H54 (cell line): ENCODE data around the gene SH3BP2.
A peak's percentile ranks its signal among the peaks of the same experiment; 100 is the strongest.
"Not testable (repeated sequence)": the region's sequence is repeated elsewhere in the genome, so short reads cannot be mapped to it uniquely, and the experiment has no call there.

Experiments
- DNase-seq: peaks from one replicate; pipeline ENCODE4 v3.0.0; 2011; ENCODE audit warnings: low spot score, mixed read lengths; ENCODE audit not compliant: insufficient read length
- FAIRE-seq: peaks from 3 replicates; lab custom pipeline; 2011; peaks lifted over from hg19 to GRCh38; lab: Jason Lieb, UNC
- POLR2A ChIP-seq: IDR thresholded peaks from 2 replicates; pipeline ENCODE4 v1.6.1; 2011; ENCODE audit warnings: low read depth, mild to moderate bottlenecking, low read length

The SH3BP2 gene

GRCh38 chr4:2755821-2756690, 36.8 kb upstream of the SH3BP2 start, which contains the start of gene TNIP2:
Gene TNIP2, minus strand, starts transcription at chr4:2756336. Its CDS starts 47 bp downstream, at chr4:2756289.
- TF ChIP-seq POLR2A: peak; percentile 71
- DNase-seq (peak; percentile 89), FAIRE-seq (no peak)

GRCh38 chr4:2756691-2757350, 36.1 kb upstream of the SH3BP2 start:
- TF ChIP-seq POLR2A: no peak
- no peak for FAIRE-seq
- DNase-seq: no peak

- FAIRE-seq: no peak
- no peak for TF ChIP-seq POLR2A
Measured at GRCh38 chr4:2757426-2757825, 35.5 kb upstream of the SH3BP2 start.

GRCh38 chr4:2761035-2761923, 31.6 kb upstream of the SH3BP2 start:
- DNase-seq: no peak
- no peak for FAIRE-seq
- TF ChIP-seq POLR2A: no peak

More at GRCh38 chr4:2757426-2757825, 35.5 kb upstream of the SH3BP2 start:
- no peak for DNase-seq

GRCh38 chr4:2762048-2762447, 30.8 kb upstream of the SH3BP2 start:
- no peak for TF ChIP-seq POLR2A
- DNase-seq (no peak), FAIRE-seq (no peak)

- not testable (repeated sequence) for FAIRE-seq, DNase-seq
Measured at GRCh38 chr4:2762486-2763370, 30.2 kb upstream of the SH3BP2 start.

GRCh38 chr4:2763511-2763967, 29.3 kb upstream of the SH3BP2 start:
- DNase-seq (no peak), FAIRE-seq (no peak)
- no peak for TF ChIP-seq POLR2A

GRCh38 chr4:2765832-2766526, 26.9 kb upstream of the SH3BP2 start:
- FAIRE-seq (no peak), DNase-seq (no peak)
- no peak for TF ChIP-seq POLR2A

GRCh38 chr4:2767046-2767704, 25.7 kb upstream of the SH3BP2 start:
- TF ChIP-seq POLR2A: no peak
- FAIRE-seq (no peak), DNase-seq (no peak)

GRCh38 chr4:2767705-2768074, 25.2 kb upstream of the SH3BP2 start:
- DNase-seq (no peak), FAIRE-seq (no peak)
- no peak for TF ChIP-seq POLR2A

- DNase-seq (no peak), FAIRE-seq (no peak)
- TF ChIP-seq POLR2A: no peak
Measured at GRCh38 chr4:2768124-2768523, 24.8 kb upstream of the SH3BP2 start.

GRCh38 chr4:2768921-2769336, 24.0 kb upstream of the SH3BP2 start:
- DNase-seq (no peak), FAIRE-seq (no peak)
- TF ChIP-seq POLR2A: no peak
